Activated T-helper 1 cell treated with Interleukin-2 at 50 U/mL for 16 hours (primary cell): ENCODE data around the gene CCDC32.
"Not testable (repeated sequence)": the region's sequence is repeated elsewhere in the genome, so short reads cannot be mapped to it uniquely, and the experiment has no call there.

ENCODE experiments used
- DNase-seq: peaks from one replicate; pipeline ENCODE4 v3.0.0-alpha.2; 2020; ENCODE audit warnings: low read depth

CCDC32 gene

GRCh38 chr15:40564591-40565332 lies at the start of gene CCDC32:
TSS of gene CCDC32 (minus strand) at chr15:40565042. CDS start at chr15:40563015, 2,027 bp downstream.
- DNase-seq: peak; percentile 89

- DNase-seq: no peak
Measured at GRCh38 chr15:40613080-40613479, 48.2 kb upstream of the CCDC32 start.

- DNase-seq: no peak
Measured at GRCh38 chr15:40603935-40604334, 39.1 kb upstream of the CCDC32 start.

- DNase-seq: no peak
Measured at GRCh38 chr15:40600956-40601355, 36.1 kb upstream of the CCDC32 start.

- no peak for DNase-seq
Measured at GRCh38 chr15:40598672-40599071, 33.8 kb upstream of the CCDC32 start.

GRCh38 chr15:40598126-40598525 lies 33.3 kb upstream of the CCDC32 start:
- no peak for DNase-seq

GRCh38 chr15:40597024-40597423 lies 32.2 kb upstream of the CCDC32 start:
- DNase-seq: no peak

- no peak for DNase-seq
Measured at GRCh38 chr15:40595773-40596172, 30.9 kb upstream of the CCDC32 start.

GRCh38 chr15:40595219-40595618 lies 30.4 kb upstream of the CCDC32 start:
- no peak for DNase-seq

- no peak for DNase-seq
Measured at GRCh38 chr15:40594429-40594836, 29.6 kb upstream of the CCDC32 start.

- DNase-seq: peak; percentile 74
Measured at GRCh38 chr15:40593588-40594428, 29.0 kb upstream of the CCDC32 start, which contains the start of gene KNL1. TSS of gene KNL1 (plus strand) at chr15:40594249. CDS start at chr15:40602932, 8,683 bp downstream.

- DNase-seq: no peak
Measured at GRCh38 chr15:40593165-40593564, 28.3 kb upstream of the CCDC32 start.

- DNase-seq: no peak
Measured at GRCh38 chr15:40591389-40591788, 26.5 kb upstream of the CCDC32 start.

GRCh38 chr15:40590667-40591050 lies 25.8 kb upstream of the CCDC32 start:
- DNase-seq: no peak

- no peak for DNase-seq
Measured at GRCh38 chr15:40584191-40584590, 19.3 kb upstream of the CCDC32 start.

- DNase-seq: no peak
Measured at GRCh38 chr15:40582726-40583246, 17.9 kb upstream of the CCDC32 start.

- DNase-seq: not testable (repeated sequence)
Measured at GRCh38 chr15:40581796-40582195, 17.0 kb upstream of the CCDC32 start.

GRCh38 chr15:40578892-40579291 lies 14.1 kb upstream of the CCDC32 start:
- DNase-seq: no peak

- DNase-seq: not testable (repeated sequence)
Measured at GRCh38 chr15:40576914-40577313, 12.1 kb upstream of the CCDC32 start.

- no peak for DNase-seq
Measured at GRCh38 chr15:40575113-40575512, 10.3 kb upstream of the CCDC32 start.

- DNase-seq: peak; percentile 81
Measured at GRCh38 chr15:40569129-40569953, 4.5 kb upstream of the CCDC32 start, which contains the start of gene RPUSD2. TSS of gene RPUSD2 (plus strand) at chr15:40569299. CDS start at chr15:40569338, 39 bp downstream.

GRCh38 chr15:40567111-40567510 lies 2.3 kb upstream of the CCDC32 start:
- DNase-seq: no peak
